Left renal cortex interstitium (tissue), 4 donors: Measurements from ENCODE around the gene UBA52. TPM values are rescaled to one million over a fixed set of nuclear protein-coding genes. Genes with fewer than 3 reads are reported as not detected.
"Not testable (repeated sequence)": the region's sequence is repeated elsewhere in the genome, so short reads cannot be mapped to it uniquely, and the experiment has no call there.

Experiments
- DNase-seq, 4 donors: peaks; one replicate each; pipeline ENCODE4 v3.0.0-alpha.2; 2013; ENCODE audit warnings: low read depth in 4 of 4, low spot score in 2 of 4, missing footprints in 1 of 4
- polyA plus RNA-seq, 4 donors: library from polyadenylated mRNA; unstranded; fragments of 120-200 nt; gene quantifications; one replicate each; pipeline ENCODE4 v1.2.1, GENCODE V29; 2013; ENCODE audit not compliant: insufficient read length in 4 of 4

The UBA52 gene
- 1,000 to 10,000 TPM in 1 of 4 donors, 100 to 1,000 TPM in 3; 710 to 1,047 (median 838) TPM for polyA plus RNA-seq

DNA sequence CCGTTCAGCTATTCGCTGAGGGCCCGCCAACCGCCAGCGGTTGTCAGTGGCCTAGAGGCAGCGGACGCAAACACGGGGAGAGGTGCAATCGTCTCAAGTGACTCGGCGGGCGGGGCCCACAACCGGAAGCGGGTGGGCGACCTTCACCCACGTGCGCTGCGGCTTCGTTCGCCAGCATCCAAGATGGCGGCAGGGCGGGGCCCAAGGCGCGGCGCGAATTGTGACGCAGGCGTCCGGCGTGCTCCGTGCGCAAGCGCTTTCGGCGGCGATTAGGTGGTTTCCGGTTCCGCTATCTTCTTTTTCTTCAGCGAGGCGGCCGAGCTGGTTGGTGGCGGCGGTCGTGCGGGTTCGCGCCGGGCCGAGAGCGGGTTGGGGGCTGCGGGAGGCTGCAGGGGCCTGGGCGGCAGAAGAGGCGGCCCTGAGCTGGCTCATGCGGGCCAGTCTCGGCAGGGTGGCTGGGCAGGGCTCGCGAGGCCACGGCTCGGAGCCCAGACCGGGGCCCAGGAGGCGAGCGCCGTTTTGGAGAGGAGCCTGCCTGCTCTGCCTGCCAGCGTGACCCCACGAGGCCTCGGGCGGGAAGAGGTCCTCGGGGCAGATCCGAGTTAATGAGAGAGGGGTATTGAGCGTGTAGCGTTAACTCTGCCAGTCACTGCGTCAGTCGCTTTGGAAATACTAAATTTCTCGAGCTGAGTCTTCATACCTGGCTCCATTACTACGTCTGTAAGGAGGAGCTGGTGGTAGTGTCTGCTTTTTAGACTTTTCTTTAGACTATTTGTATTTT, at the start of gene UBA52:
TSS of gene UBA52 (plus strand) at position 294 of the 781 bp plus-strand sequence. CDS start 1,444 bp downstream, outside the sequence.
- DNase-seq, result peak; percentile 91 to 95 (median 93)

- DNase-seq, result peak; percentile 96 to 100 (median 99)
These were observed 49.4 kb upstream of the UBA52 start for GRCh38 chr19:18522124-18522861.

- not testable (repeated sequence) for DNase-seq
These were observed 48.7 kb upstream of the UBA52 start for GRCh38 chr19:18522862-18523440.

DNA sequence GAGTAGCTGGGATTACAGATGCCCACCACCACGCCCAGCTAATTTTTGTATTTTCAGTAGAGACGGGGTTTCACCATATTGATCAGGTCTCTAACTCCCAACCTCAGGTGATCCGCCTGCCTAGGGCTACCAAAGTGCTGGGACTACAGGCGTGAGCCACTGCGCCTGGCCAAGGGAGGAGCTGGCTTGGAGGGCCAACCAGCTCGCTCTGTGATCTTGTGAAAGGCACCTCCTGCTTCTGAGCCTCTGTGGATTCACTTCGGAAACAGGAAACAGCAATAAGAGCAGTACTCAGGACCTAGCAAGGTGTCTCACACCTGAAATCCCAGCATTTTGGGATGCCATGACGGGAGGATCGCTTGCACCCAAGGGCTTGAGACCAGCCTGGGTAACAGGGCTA, 47.8 kb upstream of the UBA52 start:
- DNase-seq, result no peak

GRCh38 chr19:18526316-18526715, 45.3 kb upstream of the UBA52 start:
- DNase-seq, result no peak

- DNase-seq, result no peak
These were observed 41.9 kb upstream of the UBA52 start for GRCh38 chr19:18529782-18530181.

DNA sequence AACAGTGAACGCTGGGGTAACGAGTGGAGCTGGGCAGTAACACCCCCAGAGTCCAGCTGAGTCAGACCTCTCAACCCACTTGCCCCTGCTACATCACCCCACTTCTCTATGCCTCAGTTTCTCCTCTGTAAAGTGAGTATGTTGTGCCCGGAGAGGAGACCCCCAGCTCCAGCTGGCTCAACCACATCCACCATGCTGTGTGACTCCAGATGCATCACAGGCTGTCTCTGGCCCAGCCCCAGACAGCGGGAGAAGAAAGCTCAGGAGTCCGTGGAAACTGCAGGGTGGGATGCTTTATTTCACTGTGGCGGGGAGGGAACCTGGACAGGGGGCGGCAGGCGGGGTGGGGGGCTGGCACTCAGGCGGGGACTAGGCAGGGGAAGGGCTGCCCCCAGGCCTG, 40.2 kb upstream of the UBA52 start:
- no peak for DNase-seq

DNA sequence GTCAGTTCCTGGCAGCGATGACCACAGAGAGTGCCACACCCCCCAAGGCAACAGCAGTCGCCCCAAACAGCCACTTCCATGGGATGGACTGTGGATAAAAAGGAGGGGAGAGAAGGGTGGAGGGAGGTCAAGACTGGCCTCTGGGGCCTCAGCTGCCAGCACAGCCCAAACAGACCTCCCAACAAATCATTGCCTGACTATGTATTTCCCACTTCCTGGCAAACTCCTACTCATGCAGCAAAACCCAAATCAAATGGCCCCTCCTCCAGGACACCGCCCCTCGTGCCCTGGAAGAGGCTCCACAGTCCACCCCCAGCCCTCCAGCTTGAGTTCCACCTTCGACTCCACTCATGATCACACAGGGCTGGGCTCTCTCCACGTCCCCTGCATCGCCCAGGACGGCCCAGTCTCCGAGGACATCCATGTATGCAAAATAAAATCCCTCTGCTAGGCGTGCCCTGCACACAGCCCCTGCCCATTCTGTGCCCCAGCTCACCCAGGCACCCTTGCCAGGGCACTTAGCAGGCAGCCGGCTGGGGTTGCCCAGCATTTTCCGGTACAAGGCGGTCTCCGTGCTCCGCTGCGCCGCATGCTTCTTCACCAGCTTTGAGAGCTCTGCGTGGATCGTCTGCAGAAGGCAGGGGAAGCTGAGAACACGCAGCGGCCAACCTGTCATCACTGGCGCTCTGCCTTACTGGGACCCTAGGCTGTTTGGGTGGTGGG, 39.3 kb upstream of the UBA52 start:
- DNase-seq, result no peak

GRCh38 chr19:18533058-18533457, 38.6 kb upstream of the UBA52 start:
- no peak for DNase-seq

GRCh38 chr19:18536475-18536874, 35.2 kb upstream of the UBA52 start:
- DNase-seq, result no peak

DNA sequence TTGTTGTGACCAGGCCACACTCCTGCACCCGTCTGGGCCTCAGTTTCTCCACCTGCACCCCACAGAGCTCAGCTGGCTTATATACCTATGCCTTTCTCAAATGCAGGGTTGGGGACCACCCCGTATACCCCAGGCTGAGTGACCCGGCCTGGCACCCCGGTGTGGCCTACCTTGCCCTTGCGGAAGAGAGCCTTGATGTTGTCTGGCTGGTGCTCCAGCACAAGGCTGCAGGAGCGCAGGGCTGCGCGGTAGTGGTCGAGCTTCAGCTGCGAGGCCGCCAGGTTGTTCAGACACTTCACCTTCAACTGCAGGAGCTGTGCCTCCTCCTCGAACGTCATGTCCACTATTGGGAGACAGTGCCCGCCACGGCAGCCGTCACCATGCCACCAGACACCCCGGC, 34.2 kb upstream of the UBA52 start:
- no peak for DNase-seq

- DNase-seq, result no peak
These were observed 33.5 kb upstream of the UBA52 start for GRCh38 chr19:18538115-18538514.

- no peak for DNase-seq
These were observed 32.3 kb upstream of the UBA52 start for GRCh38 chr19:18539372-18539771.

GRCh38 chr19:18540200-18540599, 31.5 kb upstream of the UBA52 start:
- DNase-seq, result not testable (repeated sequence)

DNA sequence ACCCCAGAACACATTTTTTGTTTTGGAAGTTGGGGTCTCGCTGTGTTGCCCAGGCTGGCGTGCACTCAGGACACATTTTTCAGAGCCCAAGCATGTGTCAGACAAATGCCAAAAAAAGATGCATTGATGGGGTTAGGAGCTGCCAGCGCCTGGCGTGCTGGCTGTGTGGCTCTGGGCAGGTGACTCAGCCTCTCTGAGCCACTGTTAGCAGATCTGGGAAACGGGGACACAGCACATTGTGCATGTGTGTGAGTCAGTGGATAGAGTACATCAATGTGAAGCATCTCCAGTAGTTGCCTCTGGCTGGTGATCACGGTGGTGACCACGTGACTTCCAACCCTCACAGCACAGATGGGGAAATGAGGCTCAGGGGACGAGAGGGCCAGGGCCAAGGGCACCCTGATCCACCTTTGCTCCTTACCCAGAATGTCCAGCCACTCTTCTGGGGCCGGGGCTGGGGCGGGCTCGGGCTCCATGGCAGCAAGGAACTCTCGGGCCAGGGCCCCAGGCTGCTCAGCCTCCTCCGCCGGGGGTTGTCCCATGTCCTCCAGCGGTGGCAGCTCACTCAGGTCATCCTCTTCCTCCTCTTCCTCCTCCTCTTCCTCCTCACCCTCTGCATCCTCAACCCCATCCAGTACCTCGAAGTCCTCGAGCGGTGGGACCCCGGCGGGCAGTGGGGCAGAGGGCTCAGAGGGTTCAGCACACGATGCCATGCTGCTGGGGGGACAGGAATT, 30.2 kb upstream of the UBA52 start:
- no peak for DNase-seq

DNA sequence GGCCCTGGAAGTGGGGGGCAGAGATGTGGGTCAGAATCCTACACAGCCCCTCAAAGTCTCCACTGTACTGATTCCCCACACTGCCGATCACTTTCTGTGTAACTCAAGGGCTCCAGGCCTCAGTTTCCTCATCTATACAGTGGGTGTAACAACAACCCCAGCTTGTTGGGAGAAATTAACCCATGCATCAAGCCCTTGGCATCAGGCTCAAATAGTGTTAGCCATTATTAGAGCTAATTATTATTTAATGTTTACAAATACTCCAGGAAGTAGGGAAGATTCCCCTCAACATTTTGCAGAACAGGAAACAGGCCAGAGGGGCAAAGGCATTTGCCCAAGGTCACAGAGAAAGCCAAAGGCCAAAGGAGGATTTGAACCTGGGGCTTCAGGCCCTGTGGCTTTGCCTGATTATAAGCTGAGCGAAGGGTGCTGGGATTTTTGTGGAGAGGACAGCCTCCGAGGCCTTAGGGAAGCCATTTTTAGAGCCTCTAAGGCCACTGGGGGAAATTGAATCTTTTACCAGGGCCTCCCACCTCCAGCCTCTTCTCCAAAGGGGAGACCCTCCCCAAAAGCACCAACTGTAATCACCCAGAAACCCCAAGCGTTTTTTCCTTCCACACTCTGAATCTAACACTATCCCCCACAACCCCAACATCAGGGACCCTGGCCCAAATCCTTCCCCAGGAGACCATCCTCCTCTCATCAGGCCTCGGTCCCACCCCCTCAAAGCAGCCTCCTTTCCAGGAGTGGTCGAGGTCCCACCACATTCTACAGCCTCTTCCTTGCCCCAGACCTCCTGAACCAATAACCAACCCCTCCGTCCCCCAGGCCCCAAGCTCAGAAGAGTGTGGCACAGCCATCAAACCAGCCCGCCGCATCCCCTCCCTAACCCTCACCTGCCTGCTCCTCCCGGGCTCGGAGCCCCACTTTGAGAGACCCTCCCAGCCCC, 29.4 kb upstream of the UBA52 start:
- no peak for DNase-seq

DNA sequence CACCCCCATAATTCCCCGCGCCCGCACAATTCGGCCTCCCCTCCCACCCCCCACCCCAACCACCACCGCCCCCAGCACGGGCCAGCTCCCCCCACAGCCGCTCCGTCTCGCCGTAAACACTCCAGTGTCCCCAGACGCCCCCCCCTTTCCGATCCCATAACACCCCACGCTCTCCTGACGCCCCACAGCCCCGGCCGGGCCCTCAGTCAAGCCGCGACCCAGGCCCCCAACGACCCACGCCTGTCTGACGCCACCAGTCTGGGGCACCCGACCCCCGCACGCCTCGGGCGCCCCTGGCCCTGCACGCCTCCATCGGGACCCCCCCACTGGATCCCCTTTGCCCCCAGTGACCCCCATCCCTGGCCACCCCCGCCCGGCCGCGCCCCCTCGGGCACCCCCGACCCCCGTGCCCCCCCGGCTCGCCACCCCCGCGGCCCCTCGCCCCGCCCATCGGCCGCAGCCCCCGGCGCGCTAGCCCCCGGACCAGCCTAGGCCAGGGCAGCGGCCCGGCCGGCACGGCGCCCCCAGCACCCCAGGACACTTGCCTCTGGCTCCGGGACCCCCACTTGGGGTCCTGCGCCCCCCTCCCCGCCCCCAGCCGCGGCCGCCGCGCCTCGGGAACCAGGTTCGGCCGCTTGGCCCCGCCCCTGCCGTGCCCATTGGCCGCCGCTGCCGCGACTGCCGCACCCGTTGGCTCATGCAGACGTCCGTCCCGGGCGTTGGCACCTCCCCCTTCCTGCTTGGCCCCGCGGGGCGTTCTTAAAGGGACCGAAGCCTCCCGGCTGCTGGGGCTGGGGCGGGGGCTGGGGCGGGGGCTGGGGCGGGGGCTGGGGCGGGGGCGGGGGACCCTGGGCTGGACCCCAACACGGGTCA, 28.5 kb upstream of the UBA52 start, which contains the start of gene FKBP8:
TSS of gene FKBP8 (minus strand) at position 633 of the 873 bp plus-strand sequence. CDS start 1,603 bp downstream, outside the sequence.
- peak in 3 of 4 donors; percentile 73 to 80 (median 79) for DNase-seq
